ENCODE results near the gene HSPBP1. TPM values are rescaled to one million over a fixed set of nuclear protein-coding genes. Genes with fewer than 3 reads are reported as not detected.

HSPBP1 gene
- total and polyA plus RNA-seq, 9 of the 15 experiments (the other 6 are each of a cell fraction or from before 2014, with no cell fraction given): 0.83 to 81.3 (median 21.8) TPM

DNA sequence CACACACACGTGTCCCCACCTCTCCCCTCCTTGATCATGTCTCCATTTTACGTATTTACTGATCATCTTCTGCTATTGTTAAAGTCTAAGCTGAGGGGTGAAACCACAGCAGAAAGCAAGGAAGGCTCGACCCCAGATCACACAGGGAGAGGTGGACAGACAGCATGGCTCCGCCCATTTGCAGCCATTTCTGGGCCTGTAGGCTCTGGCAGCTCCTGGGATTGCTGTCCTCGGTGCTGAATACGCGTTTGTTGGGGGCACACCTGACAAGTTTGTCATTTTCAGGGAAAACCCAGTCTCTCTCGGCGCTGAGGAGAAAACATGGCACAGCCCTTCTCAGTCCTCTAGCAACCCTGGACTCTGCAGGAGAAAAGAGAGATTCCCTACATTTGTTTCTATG is 59.4 kb downstream of the HSPBP1 start:
- Histone ChIP-seq H3K79me2 (ENCODE audit: control insufficient read depth, insufficient read depth, low read length) (peaks cover 4% of the 10 kb centered on the region; the same call in 1 of the 3 replicates), H3K27ac (ENCODE audit: extremely low read depth, low read depth, low read length) (no peak overlapping the region), H3K9me1 (ENCODE audit: control insufficient read depth, insufficient read depth, low read length) (no peaks in the 10 kb centered on the region), H3K4me1 (replicated peaks in 1 of 2; ENCODE audit: control insufficient read depth in 2 of 2, insufficient read depth in 2 of 2, low read length in 2 of 2) (peaks cover 12 to 24% of the 10 kb centered on the region in 2 experiments; a peak in 4 of 5 replicates), H3K9ac (ENCODE audit: insufficient read depth in 1 of 2, low read depth in 2 of 2, low read length in 2 of 2) (no peak overlapping the region), H4K20me1 (replicated peaks; ENCODE audit: control insufficient read depth, insufficient read depth, low read length) (no peaks in the 10 kb centered on the region), H3K27me3 (ENCODE audit: control insufficient read depth in 2 of 2, insufficient read depth in 2 of 2, low read length in 2 of 2) (no peaks in the 10 kb centered on the region), H3K4me3 (no peak overlapping the region), H3K36me3 (ENCODE audit: control insufficient read depth, insufficient read depth, low read length) (peaks cover 5% of the 10 kb centered on the region; the same call in 2 of the 3 replicates), H3K4me2 (ENCODE audit: insufficient read depth, low read length) (no peak overlapping the region), H3K9me3 (replicated peaks; ENCODE audit: control insufficient read depth, insufficient read depth, low read depth, low read length) (peaks cover 5% of the 10 kb centered on the region), H2AFZ (ENCODE audit: low read depth, low read length) (no peak overlapping the region)
- POLR2A ChIA-PET: interaction anchor here (0.7 to 2.5 kb wide), 3 partner anchors 9 to 39 kb away, joined by 3 to 9 read pairs (median 4); no protein-coding TSS in a partner anchor
- in situ Hi-C loops (cut with MboI) (no loop called here), intact Hi-C loops (cut with micrococcal nuclease) (no loop called here)
- FAIRE-seq (no peak), DNase-seq (ENCODE audit: extremely low read depth in 1 of 4, low spot score in 3 of 4) (peak in 2 of 4 experiments; percentile 41 to 57), ATAC-seq (no peak)
- CTCF ChIA-PET (ENCODE audit: low intra/inter-chr PET ratio): no interaction called here
- BruUV-seq (replicated peaks): no TSS peak
- 90% methylated on average over 9 of the region's 9 CpGs for WGBS (ENCODE audit: insufficient coverage, low coverage, missing lambda C conversion rate)
- TF ChIP-seq EHMT2 (IDR thresholded peaks at IDR 0.05) (peak; percentile 86), PHF20 (IDR thresholded peaks at IDR 0.05; ENCODE audit: partially characterized antibody) (no peak), POU5F1 (IDR thresholded peaks at IDR 0.05; ENCODE audit: borderline replicate concordance, low read depth, low read length, partially characterized antibody) (no peak), MAFF (IDR thresholded peaks at IDR 0.05; ENCODE audit: low read length) (no peak), CBX3 (IDR thresholded peaks at IDR 0.05; ENCODE audit: borderline replicate concordance in 1 of 2, low read length in 2 of 2) (peak in 1 of 2 experiments; percentile 80; a peak in 2 of 3 replicates), NBN (IDR thresholded peaks at IDR 0.05; ENCODE audit: low read depth) (no peak), MIER1 (IDR thresholded peaks at IDR 0.05; ENCODE audit: low read depth) (peak; percentile 83), BRCA1 (IDR thresholded peaks at IDR 0.05) (no peak), BRCA1 (CRISPR knock-in tag; IDR thresholded peaks at IDR 0.05) (no peak), MED1 (CRISPR knock-in tag; IDR thresholded peaks at IDR 0.05; ENCODE audit: borderline replicate concordance) (no peak)
- TF ChIP-seq, protein P1, sequence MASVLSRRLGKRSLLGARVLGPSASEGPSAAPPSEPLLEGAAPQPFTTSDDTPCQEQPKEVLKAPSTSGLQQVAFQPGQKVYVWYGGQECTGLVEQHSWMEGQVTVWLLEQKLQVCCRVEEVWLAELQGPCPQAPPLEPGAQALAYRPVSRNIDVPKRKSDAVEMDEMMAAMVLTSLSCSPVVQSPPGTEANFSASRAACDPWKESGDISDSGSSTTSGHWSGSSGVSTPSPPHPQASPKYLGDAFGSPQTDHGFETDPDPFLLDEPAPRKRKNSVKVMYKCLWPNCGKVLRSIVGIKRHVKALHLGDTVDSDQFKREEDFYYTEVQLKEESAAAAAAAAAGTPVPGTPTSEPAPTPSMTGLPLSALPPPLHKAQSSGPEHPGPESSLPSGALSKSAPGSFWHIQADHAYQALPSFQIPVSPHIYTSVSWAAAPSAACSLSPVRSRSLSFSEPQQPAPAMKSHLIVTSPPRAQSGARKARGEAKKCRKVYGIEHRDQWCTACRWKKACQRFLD (CRISPR knock-in tag; IDR thresholded peaks at IDR 0.05): no peak
- TF ChIP-seq, protein P2, sequence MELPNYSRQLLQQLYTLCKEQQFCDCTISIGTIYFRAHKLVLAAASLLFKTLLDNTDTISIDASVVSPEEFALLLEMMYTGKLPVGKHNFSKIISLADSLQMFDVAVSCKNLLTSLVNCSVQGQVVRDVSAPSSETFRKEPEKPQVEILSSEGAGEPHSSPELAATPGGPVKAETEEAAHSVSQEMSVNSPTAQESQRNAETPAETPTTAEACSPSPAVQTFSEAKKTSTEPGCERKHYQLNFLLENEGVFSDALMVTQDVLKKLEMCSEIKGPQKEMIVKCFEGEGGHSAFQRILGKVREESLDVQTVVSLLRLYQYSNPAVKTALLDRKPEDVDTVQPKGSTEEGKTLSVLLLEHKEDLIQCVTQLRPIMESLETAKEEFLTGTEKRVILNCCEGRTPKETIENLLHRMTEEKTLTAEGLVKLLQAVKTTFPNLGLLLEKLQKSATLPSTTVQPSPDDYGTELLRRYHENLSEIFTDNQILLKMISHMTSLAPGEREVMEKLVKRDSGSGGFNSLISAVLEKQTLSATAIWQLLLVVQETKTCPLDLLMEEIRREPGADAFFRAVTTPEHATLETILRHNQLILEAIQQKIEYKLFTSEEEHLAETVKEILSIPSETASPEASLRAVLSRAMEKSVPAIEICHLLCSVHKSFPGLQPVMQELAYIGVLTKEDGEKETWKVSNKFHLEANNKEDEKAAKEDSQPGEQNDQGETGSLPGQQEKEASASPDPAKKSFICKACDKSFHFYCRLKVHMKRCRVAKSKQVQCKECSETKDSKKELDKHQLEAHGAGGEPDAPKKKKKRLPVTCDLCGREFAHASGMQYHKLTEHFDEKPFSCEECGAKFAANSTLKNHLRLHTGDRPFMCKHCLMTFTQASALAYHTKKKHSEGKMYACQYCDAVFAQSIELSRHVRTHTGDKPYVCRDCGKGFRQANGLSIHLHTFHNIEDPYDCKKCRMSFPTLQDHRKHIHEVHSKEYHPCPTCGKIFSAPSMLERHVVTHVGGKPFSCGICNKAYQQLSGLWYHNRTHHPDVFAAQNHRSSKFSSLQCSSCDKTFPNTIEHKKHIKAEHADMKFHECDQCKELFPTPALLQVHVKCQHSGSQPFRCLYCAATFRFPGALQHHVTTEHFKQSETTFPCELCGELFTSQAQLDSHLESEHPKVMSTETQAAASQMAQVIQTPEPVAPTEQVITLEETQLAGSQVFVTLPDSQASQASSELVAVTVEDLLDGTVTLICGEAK (IDR thresholded peaks at IDR 0.05): no peak
- TF ChIP-seq, protein P2 (CRISPR knock-in tag; IDR thresholded peaks at IDR 0.05): no peak
